ENCODE data around the gene LYVE1.

DNA sequence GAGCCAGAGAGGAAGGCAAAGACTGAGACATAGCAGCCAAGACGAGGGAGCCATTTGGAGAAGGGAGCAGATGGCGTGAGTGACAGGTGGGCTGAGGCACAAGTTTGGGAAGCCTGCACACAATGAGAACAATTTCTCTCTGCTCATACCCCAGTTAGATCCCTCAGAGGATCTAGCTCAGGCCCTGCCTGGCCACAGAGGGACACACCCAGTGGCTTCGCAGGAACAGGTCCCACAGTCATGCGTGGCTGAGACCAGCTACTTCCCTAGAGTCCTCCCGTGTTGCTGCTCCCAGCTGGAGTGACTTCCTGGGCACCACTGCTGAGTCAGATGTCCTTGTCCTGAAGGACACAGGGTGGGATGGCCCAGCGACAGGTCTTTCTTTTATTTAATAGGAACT lies 33.4 kb upstream of the LYVE1 start:
- TF ChIP-seq, protein P1, sequence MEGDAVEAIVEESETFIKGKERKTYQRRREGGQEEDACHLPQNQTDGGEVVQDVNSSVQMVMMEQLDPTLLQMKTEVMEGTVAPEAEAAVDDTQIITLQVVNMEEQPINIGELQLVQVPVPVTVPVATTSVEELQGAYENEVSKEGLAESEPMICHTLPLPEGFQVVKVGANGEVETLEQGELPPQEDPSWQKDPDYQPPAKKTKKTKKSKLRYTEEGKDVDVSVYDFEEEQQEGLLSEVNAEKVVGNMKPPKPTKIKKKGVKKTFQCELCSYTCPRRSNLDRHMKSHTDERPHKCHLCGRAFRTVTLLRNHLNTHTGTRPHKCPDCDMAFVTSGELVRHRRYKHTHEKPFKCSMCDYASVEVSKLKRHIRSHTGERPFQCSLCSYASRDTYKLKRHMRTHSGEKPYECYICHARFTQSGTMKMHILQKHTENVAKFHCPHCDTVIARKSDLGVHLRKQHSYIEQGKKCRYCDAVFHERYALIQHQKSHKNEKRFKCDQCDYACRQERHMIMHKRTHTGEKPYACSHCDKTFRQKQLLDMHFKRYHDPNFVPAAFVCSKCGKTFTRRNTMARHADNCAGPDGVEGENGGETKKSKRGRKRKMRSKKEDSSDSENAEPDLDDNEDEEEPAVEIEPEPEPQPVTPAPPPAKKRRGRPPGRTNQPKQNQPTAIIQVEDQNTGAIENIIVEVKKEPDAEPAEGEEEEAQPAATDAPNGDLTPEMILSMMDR (IDR thresholded peaks at IDR 0.05; ENCODE audit: low read length) = no peak
- no peak for TF ChIP-seq EZH2phosphoT487 (IDR thresholded peaks at IDR 0.05; ENCODE audit: low read length)

All from MM.1S (cell line).